WTC11 (cell line): ENCODE data around the gene RBM39. TPM values are rescaled to one million over a fixed set of nuclear protein-coding genes. Genes with fewer than 3 reads are reported as not detected.

ENCODE experiments used
- AFF4 ChIP-seq: sonication (generic); formaldehyde crosslinking; IDR thresholded peaks from 2 replicates; pipeline ENCODE4 v1.8.1; 2023; ENCODE audit warnings: mild to moderate bottlenecking, missing genetic modification reagents, borderline replicate concordance
- AR ChIP-seq: fragments of 250-450 bp; sonication (Bioruptor Pico); IDR thresholded peaks from 2 replicates; pipeline ENCODE4 v1.9.0; 2021; ENCODE audit warnings: mild to moderate bottlenecking
- ATF6 ChIP-seq: sonication (generic); formaldehyde crosslinking; IDR thresholded peaks from 2 replicates; pipeline ENCODE4 v1.8.1; 2023; ENCODE audit warnings: mild to moderate bottlenecking, missing genetic modification reagents
- CREM ChIP-seq: sonication (generic); formaldehyde crosslinking; IDR thresholded peaks from 2 replicates; pipeline ENCODE4 v1.8.1; 2022; ENCODE audit warnings: mild to moderate bottlenecking, missing genetic modification reagents, moderate library complexity
- CTCF ChIP-seq: fragments of 200-600 bp; IDR thresholded peaks from 2 replicates; pipeline ENCODE4 v1.8.0; 2022; ENCODE audit warnings: antibody characterized with exemption
- E2F4 ChIP-seq: sonication (generic); formaldehyde crosslinking; IDR thresholded peaks from 2 replicates; pipeline ENCODE4 v1.8.1; 2022; ENCODE audit warnings: low read depth, mild to moderate bottlenecking, moderate library complexity, missing genetic modification reagents, borderline replicate concordance
- E2F5 ChIP-seq: sonication (generic); formaldehyde crosslinking; IDR thresholded peaks from 2 replicates; pipeline ENCODE4 v1.8.1; 2022; ENCODE audit warnings: mild to moderate bottlenecking, moderate library complexity, missing genetic modification reagents
- FOXJ3 ChIP-seq: sonication (generic); formaldehyde crosslinking; IDR thresholded peaks from 2 replicates; pipeline ENCODE4 v1.9.0; 2021; ENCODE audit warnings: missing genetic modification reagents, mild to moderate bottlenecking, borderline replicate concordance
- IRF1 ChIP-seq: sonication (generic); formaldehyde crosslinking; IDR thresholded peaks from 2 replicates; pipeline ENCODE4 v1.8.0; 2023; ENCODE audit warnings: missing genetic modification reagents
- JAZF1 ChIP-seq: fragments of 250-450 bp; sonication (Bioruptor Pico); IDR thresholded peaks from 2 replicates; pipeline ENCODE4 v1.9.0; 2021; ENCODE audit warnings: moderate library complexity, mild to moderate bottlenecking, inconsistent platforms
- MYBL2 ChIP-seq: sonication (generic); formaldehyde crosslinking; IDR thresholded peaks from 2 replicates; pipeline ENCODE4 v1.8.1; 2023; ENCODE audit warnings: mild to moderate bottlenecking, moderate library complexity, missing genetic modification reagents
- NR3C1 ChIP-seq: sonication (generic); formaldehyde crosslinking; conservative IDR thresholded peaks from 2 replicates; pipeline ENCODE4 v1.8.1; 2023; ENCODE audit warnings: low read depth, mild to moderate bottlenecking, missing genetic modification reagents
- PRDM15 ChIP-seq: sonication (generic); formaldehyde crosslinking; IDR thresholded peaks from 2 replicates; pipeline ENCODE4 v1.8.0; 2022; ENCODE audit warnings: missing genetic modification reagents
- TEAD4 ChIP-seq: sonication (generic); formaldehyde crosslinking; IDR thresholded peaks from 2 replicates; pipeline ENCODE4 v1.8.0; 2022; ENCODE audit warnings: mild to moderate bottlenecking, missing genetic modification reagents
- USF2 ChIP-seq: sonication (generic); formaldehyde crosslinking; IDR thresholded peaks from 2 replicates; pipeline ENCODE4 v1.8.1; 2023; ENCODE audit warnings: mild to moderate bottlenecking, missing genetic modification reagents, moderate library complexity
- ZBTB43 ChIP-seq: sonication (generic); formaldehyde crosslinking; IDR thresholded peaks from 2 replicates; pipeline ENCODE4 v1.8.1; 2023; ENCODE audit warnings: mild to moderate bottlenecking, missing genetic modification reagents
- ZNF138 ChIP-seq: sonication (generic); formaldehyde crosslinking; conservative IDR thresholded peaks from 2 replicates; pipeline ENCODE4 v1.8.1; 2022; ENCODE audit warnings: mild to moderate bottlenecking, moderate library complexity, missing genetic modification reagents
- total RNA-seq: library from RNA; stranded (reverse); gene quantifications from 3 replicates; pipeline ENCODE4 v1.2.3, GENCODE V29; 2021

RBM39 gene
- total RNA-seq, 1 experiment from 2014 or later: 231 TPM

GRCh38 chr20:35699127-35699956, 42.7 kb downstream of the RBM39 start, which contains the start of the genes NFS1 and ROMO1 (continued):
- TF ChIP-seq AFF4 (CRISPR knock-in tag) (no peak), PRDM15 (CRISPR knock-in tag) (no peak), MYBL2 (CRISPR knock-in tag) (no peak; the same call in 1 of the 2 replicates), JAZF1 (CRISPR knock-in tag) (no peak), TEAD4 (no peak), FOXJ3 (CRISPR knock-in tag) (no peak), AR (no peak), ZNF138 (CRISPR knock-in tag) (peak; percentile 89), E2F4 (no peak), E2F5 (CRISPR knock-in tag) (peak; percentile 79), CTCF (no peak), ZBTB43 (peak; percentile 64; the same call in 1 of the 2 replicates), USF2 (CRISPR knock-in tag) (peak; percentile 53; the same call in 1 of the 2 replicates), IRF1 (no peak), CREM (CRISPR knock-in tag) (peak; percentile 87), NR3C1 (CRISPR knock-in tag) (peak; percentile 82; the same call in 1 of the 2 replicates), ATF6 (no peak)
